Ureter (tissue), 1 donor: ENCODE results near the gene TNS1. TPM values are rescaled to one million over a fixed set of nuclear protein-coding genes. Genes with fewer than 3 reads are reported as not detected.
A peak's percentile ranks its signal among the peaks of the same experiment; 100 is the strongest.

Source experiments
- DNase-seq: peaks from one replicate; pipeline ENCODE4 v3.0.0-alpha.2; 2020; ENCODE audit warnings: low spot score
- total RNA-seq: library from RNA; stranded (reverse); gene quantifications from one replicate; pipeline ENCODE4 v1.2.4, GENCODE V29; 2023
- donor health status: DM: yes; HTN: yes; CAD: no.

TNS1 gene
- total RNA-seq, 1 donor from 2014 or later, result 581 TPM

DNA sequence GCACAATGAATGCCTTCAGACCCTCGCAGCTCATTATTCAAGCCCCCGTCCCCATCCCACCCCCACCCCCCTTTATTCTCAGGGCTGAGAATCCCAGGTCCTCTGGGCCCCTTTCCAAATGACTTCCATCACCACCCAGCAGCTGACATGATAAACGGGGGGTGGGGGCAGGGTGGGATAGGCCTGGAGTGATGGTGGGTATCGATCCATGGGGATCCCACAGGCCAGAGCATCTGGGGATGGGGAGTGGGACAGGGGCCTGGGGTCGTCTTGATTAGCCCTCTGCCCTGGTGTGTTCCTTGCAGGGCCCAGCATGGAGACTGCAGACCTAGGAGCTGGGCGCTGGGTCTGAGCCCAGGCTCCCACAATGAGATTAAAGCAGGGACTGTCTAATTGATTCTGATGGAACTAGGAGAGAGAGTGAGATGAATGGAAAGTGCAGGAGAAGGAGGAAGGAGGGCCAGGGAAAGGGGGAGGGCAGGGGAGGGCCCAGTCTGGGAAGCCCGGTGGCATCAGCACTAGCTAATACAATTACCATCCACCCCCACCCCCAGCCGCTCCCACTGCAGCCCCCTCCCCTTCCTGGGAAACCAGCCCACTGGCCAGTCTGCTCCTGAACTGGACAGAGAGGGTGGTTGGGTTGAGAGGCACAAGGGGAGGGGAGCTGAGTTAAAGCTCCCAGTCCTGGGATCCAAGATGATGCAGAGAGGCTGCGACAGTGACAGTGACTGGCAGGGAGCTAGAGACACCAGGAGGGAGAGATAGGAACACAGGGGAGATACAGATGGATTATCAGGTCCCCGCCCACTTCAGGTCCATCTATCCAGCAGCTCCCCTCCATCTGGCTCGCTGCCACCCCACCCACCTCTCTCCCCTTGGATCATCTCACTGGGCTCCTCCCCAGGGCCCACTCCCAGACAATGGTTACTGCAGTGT, 13.1 kb upstream of the TNS1 start:
- no peak for DNase-seq

DNA sequence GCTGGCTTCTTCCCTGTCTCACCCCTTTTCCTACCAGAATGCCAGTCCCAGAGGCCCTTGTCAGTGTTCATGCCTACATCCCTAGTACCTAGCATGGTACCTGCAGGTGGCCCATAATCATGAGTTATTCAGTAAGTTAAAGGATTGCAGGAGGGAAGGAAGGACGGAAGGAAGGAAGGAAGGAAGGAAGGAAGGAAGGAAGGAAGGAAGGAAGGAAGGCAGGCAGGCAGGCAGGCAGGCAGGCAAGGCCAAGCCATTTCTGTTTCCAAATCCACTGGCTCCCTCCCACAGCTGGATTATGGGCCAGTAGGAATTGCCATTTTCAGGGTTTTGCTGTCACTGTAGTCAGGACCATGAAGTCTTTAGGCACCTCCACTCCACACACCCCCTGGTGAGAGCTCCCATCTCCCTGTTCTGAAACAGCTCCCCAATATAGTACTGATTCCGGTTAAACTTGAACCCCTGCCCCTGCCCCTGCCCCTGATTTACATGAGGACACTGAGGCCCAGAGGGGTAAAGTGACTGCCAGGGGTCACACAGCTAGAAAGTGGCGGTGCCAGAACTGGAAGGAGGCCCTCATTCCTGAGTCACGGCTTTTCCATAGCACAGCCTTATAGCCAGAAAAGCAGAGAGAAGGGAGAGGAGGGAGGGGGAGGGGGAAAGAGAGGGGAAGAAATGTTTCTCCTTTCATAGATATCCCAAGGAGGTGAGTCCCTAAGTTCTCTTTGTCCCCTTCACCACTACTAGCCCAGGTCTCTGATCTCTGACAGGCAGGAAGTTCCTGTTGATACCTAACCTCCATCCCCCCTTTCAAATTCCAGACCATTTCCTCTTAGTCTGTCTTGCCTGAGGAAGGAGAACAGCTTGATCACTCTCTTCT, 12.2 kb upstream of the TNS1 start:
- DNase-seq, result no peak

DNA sequence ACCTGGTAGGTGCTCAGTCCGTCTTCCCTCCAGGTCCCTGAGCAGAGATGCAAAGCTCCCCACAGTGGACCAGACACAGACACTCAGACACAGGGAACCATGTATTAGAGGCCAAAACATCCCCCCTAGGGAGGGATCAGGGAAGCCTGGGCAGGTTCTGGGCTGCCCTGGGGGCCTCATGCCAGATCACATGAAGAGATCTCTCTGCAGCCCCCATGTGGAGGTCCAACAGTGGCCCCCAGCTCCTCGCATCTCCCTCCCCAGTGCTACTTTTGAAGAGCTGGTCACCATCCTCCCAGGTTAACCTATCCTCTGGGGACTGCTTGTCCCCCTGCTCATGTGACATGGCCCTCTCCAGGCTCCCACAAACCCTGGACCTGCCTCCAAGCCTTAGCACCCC, 10.5 kb upstream of the TNS1 start:
- no peak for DNase-seq

DNA sequence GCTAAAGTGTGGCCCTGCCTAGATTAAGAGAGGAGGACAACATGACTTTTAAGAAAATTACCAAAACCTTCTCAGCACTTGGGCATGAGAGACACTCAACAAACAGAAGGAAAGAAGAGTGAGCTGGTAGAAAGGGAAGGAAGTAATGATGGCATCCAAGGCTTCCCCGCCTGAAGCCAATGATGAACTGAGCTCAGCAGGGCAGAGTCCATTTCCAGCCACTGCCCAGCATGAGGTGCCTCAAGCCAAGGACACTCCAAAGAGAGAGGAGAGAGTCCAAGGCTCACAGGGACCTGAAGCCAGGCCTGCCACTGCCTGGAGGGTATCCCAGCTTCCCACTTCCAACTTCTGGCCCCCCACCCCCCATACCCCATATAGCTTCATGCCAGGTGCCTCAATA, 9.5 kb upstream of the TNS1 start:
- no peak for DNase-seq

DNA sequence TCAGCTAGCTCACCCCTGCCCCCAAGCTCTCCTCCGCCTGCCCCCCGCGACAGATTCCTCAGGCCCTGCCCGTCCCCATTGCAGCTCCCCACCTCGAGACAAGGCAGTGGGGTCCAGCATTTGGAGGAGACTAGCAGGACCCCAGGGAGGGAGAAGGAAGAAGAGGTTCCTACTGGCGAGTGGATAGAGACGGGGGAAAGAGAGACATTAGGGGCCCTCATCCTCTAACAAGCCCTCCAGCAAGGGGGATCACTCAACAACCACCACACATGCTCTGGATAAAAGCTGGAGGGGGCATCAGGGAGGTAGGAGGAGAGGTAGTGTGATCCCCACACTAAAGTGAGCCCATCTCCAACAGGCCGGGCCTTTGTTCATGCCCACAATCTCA, 8.9 kb upstream of the TNS1 start:
- DNase-seq, result no peak

DNA sequence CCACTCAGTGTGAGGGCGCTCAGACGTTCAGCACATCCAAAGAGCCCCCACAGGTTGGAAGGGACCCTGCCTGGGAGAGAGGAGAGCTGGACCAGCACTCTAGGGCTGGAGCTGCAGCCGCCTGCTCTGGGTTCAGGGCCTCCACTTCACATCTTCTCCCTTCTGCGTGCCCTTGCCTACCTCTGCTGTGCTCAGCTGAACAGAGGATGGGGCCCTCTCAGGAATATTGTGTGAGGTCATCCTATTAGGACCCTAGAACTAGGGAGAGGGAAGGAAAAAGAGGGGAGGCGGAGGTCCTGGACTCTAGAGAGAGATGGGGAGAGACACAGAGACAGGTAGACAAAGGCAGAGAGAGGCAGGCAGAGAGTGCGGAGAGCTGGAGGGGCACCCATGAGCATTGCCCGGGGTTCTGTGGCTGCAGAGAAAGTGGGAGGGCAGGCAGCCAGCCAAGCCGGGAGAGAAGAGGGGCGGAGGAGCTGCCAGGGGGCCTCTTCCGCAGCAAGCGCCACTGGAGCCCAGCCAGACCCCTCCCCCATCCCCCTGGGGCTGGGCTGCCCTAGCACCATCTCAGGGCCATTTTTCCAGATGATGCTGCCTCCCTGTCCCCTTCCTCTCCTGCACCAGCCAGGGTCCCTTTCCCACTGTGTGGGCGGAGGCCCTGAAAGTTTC, 8.3 kb upstream of the TNS1 start:
- no peak for DNase-seq

DNA sequence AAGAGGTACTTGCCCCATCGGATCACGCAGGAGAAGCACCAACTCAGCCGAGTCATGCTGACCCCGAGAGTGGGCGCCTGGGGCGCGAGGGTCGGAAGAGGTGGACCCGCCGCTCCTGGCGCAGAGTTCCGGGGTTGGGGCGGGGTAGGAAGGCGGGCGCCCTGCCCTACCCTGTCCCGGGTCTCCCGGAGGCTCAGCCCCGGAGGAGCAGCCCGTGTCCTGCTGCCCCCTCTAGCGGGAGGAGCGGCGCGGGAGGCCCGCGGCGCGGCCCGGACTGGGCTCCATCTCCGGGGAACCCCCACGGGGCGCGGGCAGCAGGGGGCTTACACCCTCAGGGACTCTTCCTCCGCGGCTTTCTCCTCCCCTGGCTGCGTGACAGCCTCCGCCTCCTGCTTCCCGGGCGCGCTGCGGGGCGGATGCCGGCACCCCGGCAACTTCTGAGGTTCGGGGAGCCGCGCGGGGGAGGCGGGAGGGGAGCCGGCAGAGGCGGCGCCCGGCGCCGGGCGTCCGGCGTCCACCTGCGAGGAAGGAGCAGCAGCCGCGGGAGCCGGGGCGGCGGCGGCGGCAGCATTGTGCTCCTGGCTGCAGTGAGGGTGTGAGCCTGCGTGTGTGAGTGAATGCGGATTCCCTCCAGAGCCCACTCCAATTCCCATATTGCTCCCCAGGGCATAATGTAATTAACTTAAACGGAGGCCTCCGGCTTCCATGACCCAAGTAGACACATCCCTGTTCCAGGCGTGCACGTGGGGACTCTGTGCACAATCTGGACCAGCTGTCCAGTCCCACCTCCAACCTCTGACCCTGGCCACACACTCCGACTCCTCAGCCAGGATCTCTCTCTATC, 7.6 kb upstream of the TNS1 start:
- peak; percentile 57 for DNase-seq

DNA sequence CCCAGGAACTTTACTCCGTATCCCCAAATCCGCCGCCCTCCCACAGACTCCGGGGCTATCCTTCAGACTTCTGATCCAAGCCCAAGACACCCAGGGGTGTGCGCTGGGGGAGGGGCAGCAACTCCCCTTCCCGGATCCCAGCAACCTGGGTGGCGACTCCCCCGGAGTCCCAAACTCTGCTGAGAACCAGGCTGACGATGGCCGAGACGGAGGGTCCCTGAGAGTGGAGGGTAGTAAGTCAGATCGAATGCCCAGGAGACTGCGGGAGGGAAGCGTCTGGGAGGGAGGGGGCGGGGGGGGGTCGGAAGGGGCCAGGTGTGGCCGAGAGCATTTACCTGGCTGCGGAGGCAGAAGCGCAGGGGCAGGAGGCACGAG, 7.0 kb upstream of the TNS1 start:
- no peak for DNase-seq

DNA sequence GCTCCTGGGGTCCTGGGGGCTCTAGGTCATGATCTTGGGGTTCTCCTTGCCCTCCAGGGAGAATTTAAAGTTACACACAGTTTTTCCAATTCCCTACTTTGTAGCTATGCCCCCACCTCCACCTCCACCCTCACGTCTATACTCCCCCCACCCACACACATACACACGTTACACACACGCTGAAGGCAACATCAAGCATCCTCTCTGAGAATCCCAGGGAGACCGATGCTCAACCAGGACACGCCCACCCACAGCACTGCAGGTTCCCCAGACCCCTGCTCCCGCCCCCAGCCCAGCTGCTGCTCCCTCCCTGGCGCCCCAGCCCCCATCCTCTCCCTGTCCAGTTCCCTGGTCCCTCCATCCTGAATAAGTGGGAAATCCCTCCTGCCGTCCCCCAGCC, 6.4 kb upstream of the TNS1 start:
- DNase-seq, result no peak

DNA sequence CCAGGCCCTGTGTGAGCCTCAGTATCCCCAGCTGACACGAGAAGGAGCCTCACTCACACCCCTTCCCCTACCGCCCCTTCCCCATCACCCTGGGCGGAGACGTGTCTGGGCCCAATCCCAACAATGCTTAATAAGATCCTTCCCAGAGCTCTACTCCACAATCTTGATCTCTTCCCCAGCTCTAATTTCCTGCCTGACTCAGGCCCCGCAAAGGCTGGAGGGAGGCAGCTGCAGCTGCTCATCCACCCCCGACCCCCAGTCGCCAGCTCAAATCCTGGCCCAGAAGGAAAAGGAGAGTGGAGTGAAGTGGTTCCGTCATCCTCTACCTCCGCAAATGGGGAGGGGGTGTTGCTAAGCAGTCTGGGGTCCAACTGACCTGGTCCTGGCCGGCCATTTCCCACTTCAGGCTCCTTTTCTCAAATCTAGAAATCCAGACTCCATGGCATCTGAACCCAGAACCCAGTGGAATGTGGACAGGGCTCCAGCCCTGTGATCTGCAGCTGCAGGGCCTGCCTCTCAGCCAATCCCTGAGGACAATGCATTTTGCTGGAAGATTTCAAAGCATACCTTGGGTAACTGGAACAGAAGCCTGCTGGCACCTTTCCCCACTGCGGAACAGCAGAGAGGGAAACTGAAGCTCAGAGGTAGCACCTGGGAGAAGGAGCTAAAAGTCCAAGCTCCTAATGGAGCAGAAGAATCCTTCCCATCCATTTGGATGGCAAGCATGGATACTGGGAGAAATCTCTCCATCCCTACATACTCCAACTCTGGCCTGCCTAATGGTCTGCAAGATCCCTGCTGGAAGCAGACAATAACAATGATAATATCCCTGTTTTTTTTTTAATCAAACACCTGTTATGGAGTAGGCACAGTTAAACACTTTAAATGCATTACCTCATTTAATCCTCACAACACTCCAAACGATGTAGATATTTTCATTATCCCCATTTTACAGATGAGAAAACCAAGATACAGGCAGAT, 5.6 kb upstream of the TNS1 start:
- DNase-seq, result no peak

DNA sequence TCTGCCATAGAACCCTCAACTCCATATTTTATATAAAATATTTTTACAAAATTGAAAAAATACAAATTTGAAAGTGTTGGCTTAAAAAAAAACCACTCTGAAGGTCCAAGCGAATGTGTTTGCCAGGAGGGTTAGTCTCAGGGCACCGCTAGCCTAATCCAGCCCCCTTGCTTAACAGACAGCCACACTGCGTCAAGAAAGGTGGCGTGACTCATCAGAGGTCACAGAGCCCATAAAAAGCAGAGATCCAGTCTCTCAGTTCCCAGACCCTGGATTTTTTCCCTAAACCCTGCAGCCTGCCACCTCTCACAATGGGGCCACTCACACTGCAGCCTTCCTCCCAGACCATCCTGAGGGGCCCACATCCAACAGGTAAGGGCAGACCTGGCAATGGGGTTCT, 3.9 kb upstream of the TNS1 start:
- no peak for DNase-seq

DNA sequence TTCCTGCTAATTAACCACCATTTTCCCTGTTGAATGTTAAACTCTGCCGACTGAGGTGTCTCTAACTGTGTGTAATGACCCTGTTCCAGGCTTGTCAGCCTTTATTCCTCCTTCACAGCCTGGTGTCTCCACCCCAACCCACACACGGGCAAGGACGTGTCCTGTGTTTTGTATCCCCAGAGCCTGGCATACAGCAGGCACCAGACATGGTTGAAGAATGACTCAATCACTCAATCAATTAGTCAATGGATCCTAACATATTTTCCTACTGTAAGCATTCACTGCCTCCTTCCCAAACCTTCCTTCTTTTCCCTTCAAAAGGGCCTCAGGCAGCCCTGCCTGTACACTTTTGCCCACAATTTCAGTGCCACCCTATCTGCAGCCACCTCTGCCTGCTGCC, 2.7 kb upstream of the TNS1 start:
- DNase-seq, result no peak

DNA sequence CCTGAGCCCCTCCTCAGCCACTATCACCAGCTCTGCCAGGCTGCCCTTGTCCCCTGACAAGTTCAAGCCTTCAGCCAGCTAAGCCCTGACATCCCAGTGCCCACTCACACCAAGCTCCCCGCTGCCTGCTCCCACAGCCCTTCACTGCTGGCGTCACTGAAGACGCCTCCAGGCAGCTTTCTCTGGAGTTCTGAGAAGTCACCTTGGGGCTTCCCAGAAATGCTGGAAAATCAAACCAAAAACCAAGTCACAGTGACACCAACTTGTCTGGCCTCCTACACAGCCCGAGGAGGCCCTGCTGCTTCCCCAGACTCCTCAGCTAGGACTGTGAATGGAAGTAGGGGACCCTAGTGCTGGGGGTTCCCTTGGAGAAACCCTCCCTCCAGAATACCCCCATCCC, 2.2 kb upstream of the TNS1 start:
- no peak for DNase-seq

DNA sequence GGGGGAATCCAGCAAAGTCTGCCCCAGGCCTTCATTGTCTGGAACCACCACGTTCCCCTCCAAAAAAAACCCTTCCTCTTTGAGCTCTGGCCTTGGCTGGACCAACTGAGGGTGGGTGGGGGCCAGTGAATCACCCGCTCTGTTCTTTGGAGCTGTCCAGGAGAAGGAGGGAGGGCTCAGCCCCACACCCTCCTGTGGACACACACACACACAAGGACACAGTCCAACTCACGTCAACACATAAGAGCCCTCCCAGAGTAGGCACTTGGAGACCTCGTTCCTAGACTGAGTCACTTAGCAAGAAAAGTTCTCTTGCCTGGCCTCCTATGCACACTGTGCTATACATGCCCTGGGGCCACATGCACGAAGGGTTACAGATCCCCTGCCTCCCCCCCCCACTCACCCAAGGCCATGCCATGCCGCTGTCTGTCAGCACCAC, 1.2 kb upstream of the TNS1 start:
- DNase-seq, result peak; percentile 64

DNA sequence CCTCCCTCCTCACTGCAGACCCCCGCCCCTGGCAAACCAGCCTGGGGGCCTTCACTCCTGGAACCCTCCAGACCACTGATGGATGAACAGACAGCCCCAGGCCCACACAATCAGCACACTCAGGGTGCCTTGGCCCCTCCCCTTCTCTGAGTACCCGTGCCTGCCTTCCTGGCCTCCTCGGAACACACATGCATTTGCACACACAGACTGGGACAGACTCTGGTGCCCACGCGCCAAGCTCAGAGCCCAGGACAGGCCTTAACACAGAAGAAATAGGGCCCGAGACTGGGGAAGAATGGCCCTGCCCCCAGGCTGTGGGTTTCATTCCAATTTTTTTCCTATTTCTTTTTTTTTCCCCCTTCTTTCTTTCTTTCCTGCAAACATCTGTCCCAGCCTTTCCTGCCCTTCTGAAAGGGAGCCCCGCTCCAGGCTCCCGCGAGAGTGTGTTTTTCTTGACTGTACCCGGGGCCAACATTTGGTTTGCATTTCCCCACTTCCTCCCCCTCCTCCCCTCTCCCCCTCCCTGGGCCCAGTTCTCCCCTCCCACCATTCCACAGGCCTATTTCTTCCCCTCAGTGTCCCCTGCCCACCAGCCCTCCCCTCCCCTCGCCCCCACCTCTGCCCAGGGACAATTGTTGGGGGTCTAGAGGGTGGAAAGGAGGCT, 618 bp upstream of the TNS1 start:
- DNase-seq, result no peak

DNA sequence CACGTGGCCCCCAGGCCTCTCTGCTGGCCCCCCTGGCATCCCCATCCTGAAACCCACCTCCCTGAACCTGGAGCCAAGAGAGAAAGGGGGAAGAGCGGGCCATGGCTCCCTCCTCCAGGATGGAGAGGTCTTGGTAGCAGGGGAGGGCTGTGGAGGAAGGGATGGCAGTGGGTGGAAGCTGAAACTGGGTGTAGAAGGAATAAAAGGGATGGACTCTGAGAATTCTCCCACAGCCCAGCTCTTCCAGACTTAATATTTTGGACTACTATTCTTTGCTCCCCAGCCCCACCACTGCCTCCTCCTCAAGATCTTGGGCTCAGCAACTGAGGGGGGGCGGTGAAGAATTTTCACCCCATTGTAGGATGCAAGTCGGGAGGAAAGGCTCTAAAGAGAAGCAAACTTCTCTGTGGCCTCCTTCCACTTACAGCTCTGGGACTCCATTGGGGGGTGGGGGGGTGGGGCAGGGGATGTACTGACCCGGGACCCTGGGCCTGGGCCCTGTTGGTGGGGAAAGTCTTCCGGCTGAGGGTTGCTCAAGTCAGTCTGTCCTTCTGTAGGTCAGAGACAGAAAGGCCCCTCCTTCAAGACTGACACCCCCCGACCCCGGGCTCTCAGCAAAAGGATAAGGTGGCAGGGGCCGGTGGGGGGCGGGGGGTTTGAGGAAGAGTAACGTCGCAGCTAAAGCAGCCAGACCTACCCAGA, 501 bp downstream of the TNS1 start:
- DNase-seq, result no peak

DNA sequence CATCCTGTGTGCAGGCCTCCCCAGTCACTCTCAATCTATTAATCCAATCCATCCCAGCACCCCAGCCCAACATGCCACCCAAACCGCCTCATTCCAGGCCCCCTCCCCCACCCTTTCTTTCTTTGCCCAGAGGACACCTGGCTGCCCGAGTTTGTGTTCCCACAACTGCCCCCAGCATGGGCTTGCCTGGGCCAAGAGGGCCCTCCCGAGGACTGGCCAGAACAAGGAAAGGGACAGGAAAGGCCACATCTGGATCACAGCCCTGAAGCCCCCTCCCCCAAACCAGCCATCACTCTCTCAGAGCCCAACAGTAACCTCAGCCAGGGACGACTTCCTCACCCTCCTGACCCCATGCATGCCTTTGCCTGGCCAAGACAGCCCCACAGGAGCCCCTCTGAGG, 1.2 kb downstream of the TNS1 start:
- DNase-seq, result no peak

DNA sequence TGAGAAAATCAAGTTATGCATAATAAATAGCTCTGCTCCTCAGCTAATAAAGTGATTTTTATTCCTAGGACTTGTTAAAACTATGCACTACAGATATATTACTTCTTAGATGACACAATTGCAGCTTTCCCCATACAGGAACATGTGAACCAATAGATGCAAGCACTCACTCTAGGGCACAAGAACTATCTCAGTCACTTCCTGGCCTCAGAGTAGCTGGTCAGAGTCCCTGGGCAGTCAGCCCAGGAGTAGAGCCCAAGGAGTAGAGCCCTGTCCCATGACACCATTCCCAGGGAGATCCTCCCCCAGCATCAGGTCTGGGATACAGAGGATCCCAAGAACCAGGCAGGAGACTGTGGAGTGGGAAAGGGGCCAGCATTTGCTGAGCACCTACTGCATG, 2.7 kb downstream of the TNS1 start:
- DNase-seq, result no peak

DNA sequence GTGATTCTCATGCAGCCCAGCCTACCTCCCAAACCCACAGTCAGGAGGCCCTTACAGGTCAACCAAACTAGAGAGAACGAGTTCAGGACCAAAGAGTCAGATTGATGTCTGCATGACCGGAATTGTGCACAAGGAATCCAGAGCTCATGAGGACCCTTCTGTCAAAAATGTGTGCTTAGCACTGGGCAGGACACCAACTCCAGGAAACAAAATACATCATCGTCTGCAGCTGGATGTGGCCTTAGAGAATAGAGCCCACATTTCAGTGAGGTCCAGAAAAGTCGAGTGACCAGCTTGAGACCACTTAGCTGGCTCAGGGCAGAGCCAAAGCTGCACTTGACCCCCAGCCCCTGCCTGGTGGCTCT, 3.2 kb downstream of the TNS1 start:
- no peak for DNase-seq
